H9 (cell line): ENCODE data around the gene PROX1. TPM values are rescaled to one million over a fixed set of nuclear protein-coding genes. Genes with fewer than 3 reads are reported as not detected.

Experiments used
- DNase-seq: peaks from one replicate; pipeline ENCODE4 v3.0.0-alpha.2; 2017
- H2AFZ ChIP-seq: one replicate; pipeline ENCODE4 v1.6.1; 2013; ENCODE audit warnings: mild to moderate bottlenecking, low read length, control low read depth, moderate library complexity
- H2AK5ac ChIP-seq: 2 replicates; pipeline ENCODE4 v1.6.1; 2013; ENCODE audit warnings: low read length, control low read depth, mixed read lengths; ENCODE audit not compliant: insufficient read length
- H2BK120ac ChIP-seq: one replicate; pipeline ENCODE4 v1.6.1; 2013; ENCODE audit warnings: low read depth, mild to moderate bottlenecking, low read length, control low read depth, inconsistent platforms; ENCODE audit not compliant: poor library complexity, severe bottlenecking
- H2BK12ac ChIP-seq: 2 replicates; pipeline ENCODE4 v1.6.1; 2013; ENCODE audit warnings: low read length, control low read depth, mixed read lengths, low read depth; ENCODE audit not compliant: insufficient read length
- H2BK15ac ChIP-seq: 2 replicates; pipeline ENCODE4 v1.6.1; 2013; ENCODE audit warnings: low read depth, low read length, control low read depth
- H2BK20ac ChIP-seq: one replicate; pipeline ENCODE4 v1.6.1; 2013; ENCODE audit warnings: low read depth, mild to moderate bottlenecking, low read length, control low read depth, inconsistent platforms; ENCODE audit not compliant: poor library complexity, severe bottlenecking
- H2BK5ac ChIP-seq: 2 replicates; pipeline ENCODE4 v1.6.1; 2013; ENCODE audit warnings: low read length, control low read depth, mixed read lengths; ENCODE audit not compliant: insufficient read length
- H3K14ac ChIP-seq: 2 replicates; pipeline ENCODE4 v1.6.1; 2013; ENCODE audit warnings: low read length, control low read depth; ENCODE audit not compliant: insufficient read depth
- H3K18ac ChIP-seq: 2 replicates; pipeline ENCODE4 v1.6.1; 2013; ENCODE audit warnings: low read depth, mild to moderate bottlenecking, mixed read lengths, low read length, control low read depth; ENCODE audit not compliant: insufficient read length
- H3K23ac ChIP-seq: 2 replicates; pipeline ENCODE4 v1.6.1; 2013; ENCODE audit warnings: low read length, control low read depth, mixed read lengths, low read depth; ENCODE audit not compliant: insufficient read length
- H3K23me2 ChIP-seq: 2 replicates; pipeline ENCODE4 v1.6.1; 2013; ENCODE audit warnings: low read depth, mild to moderate bottlenecking, mixed read lengths, low read length, control low read depth; ENCODE audit not compliant: insufficient read length, poor library complexity, severe bottlenecking
- H3K27ac ChIP-seq: 2 replicates; pipeline ENCODE4 v1.5.1; 2013; ENCODE audit warnings: low read length, control low read depth, mixed read lengths, low read depth; ENCODE audit not compliant: insufficient read length
- H3K27me3 ChIP-seq: 2 replicates; pipeline ENCODE4 v1.6.1; 2013; ENCODE audit warnings: low read length, control low read depth, inconsistent platforms; ENCODE audit not compliant: insufficient read depth
- H3K4ac ChIP-seq: 2 replicates; pipeline ENCODE4 v1.6.1; 2013; ENCODE audit warnings: low read depth, mild to moderate bottlenecking, control low read depth, inconsistent platforms, low read length, moderate library complexity
- H3K4me1 ChIP-seq: 2 replicates; pipeline ENCODE4 v1.6.1; 2013; ENCODE audit warnings: low read length, control low read depth, inconsistent platforms; ENCODE audit not compliant: insufficient read depth
- H3K4me2 ChIP-seq: 2 replicates; pipeline ENCODE4 v1.6.1; 2013; ENCODE audit warnings: low read length, control low read depth, mixed read lengths; ENCODE audit not compliant: insufficient read length, insufficient read depth
- H3K56ac ChIP-seq: 2 replicates; pipeline ENCODE4 v1.6.1; 2013; ENCODE audit warnings: low read depth, mild to moderate bottlenecking, mixed read lengths, low read length, control low read depth; ENCODE audit not compliant: insufficient read length
- H3K79me1 ChIP-seq: 2 replicates; pipeline ENCODE4 v1.6.1; 2013; ENCODE audit warnings: low read depth, mild to moderate bottlenecking, moderate library complexity, low read length, control low read depth, inconsistent platforms; ENCODE audit not compliant: insufficient read depth, poor library complexity, severe bottlenecking
- H3K79me2 ChIP-seq: 2 replicates; pipeline ENCODE4 v1.6.1; 2013; ENCODE audit warnings: low read length, control low read depth, inconsistent platforms; ENCODE audit not compliant: insufficient read depth
- H3K9ac ChIP-seq: 2 replicates; pipeline ENCODE4 v1.6.1; 2013; ENCODE audit warnings: low read length, control low read depth, mixed read lengths; ENCODE audit not compliant: insufficient read length; ENCODE audit errors: extremely low read depth
- H3K9me3 ChIP-seq: one replicate; pipeline ENCODE4 v1.6.1; 2013; ENCODE audit warnings: low read depth, low read length, inconsistent platforms; ENCODE audit not compliant: control insufficient read depth
- H3T11ph ChIP-seq: one replicate; pipeline ENCODE4 v1.6.1; 2013; ENCODE audit warnings: mild to moderate bottlenecking, low read length, control low read depth, inconsistent platforms
- H4K20me1 ChIP-seq: one replicate; pipeline ENCODE4 v1.6.1; 2013; ENCODE audit not compliant: control insufficient read depth, insufficient read length, insufficient read depth
- H4K5ac ChIP-seq: 2 replicates; pipeline ENCODE4 v1.6.1; 2013; ENCODE audit warnings: low read depth, mild to moderate bottlenecking, mixed read lengths, low read length, control low read depth; ENCODE audit not compliant: insufficient read length
- H4K8ac ChIP-seq: replicated peaks from 2 replicates; pipeline ENCODE4 v1.6.1; 2013; ENCODE audit warnings: low read length, control low read depth, mixed read lengths, low read depth; ENCODE audit not compliant: insufficient read length
- H4K91ac ChIP-seq: 2 replicates; pipeline ENCODE4 v1.6.1; 2013; ENCODE audit warnings: low read depth, mild to moderate bottlenecking, moderate library complexity, mixed read lengths, low read length, control low read depth; ENCODE audit not compliant: insufficient read length
- H3K27ac Mint-ChIP-seq, 3 experiments: 2 replicates in 2 of 3; 3 replicates in 1 of 3; pipeline ENCODE4 v1.8.0; 2020 to 2021; ENCODE audit warnings: mixed read lengths in 3 of 3, mild to moderate bottlenecking in 1 of 3, moderate library complexity in 1 of 3
- H3K27me3 Mint-ChIP-seq: 2 replicates; pipeline ENCODE4 v1.8.0; 2021; ENCODE audit warnings: low read depth, mild to moderate bottlenecking, moderate library complexity, mixed read lengths
- H3K36me3 Mint-ChIP-seq, 3 experiments: 2 replicates in 2 of 3; 3 replicates in 1 of 3; pipeline ENCODE4 v1.8.0; 2020 to 2021; ENCODE audit warnings: low read depth in 3 of 3, mixed read lengths in 3 of 3; ENCODE audit not compliant: insufficient read depth in 1 of 3
- H3K4me1 Mint-ChIP-seq, 2 experiments: 2 replicates each; pipeline ENCODE4 v1.8.0; 2020; ENCODE audit warnings: mixed read lengths in 2 of 2
- H3K4me3 Mint-ChIP-seq, 2 experiments: 2 replicates in 1 of 2; 3 replicates in 1 of 2; pipeline ENCODE4 v1.8.0; 2020 to 2021; ENCODE audit warnings: mild to moderate bottlenecking in 2 of 2, mixed read lengths in 2 of 2, moderate library complexity in 1 of 2
- H3K9me3 Mint-ChIP-seq, 2 experiments: 2 replicates in 1 of 2; 3 replicates in 1 of 2; pipeline ENCODE4 v1.8.0; 2020; ENCODE audit warnings: mild to moderate bottlenecking in 2 of 2, mixed read lengths in 2 of 2, moderate library complexity in 1 of 2
- WGBS: extraction: QIAGEN DNeasy Blood & Tissue Kit; methylation state at CpG from one replicate; pipeline ENCODE4 v1.1.7; 2013; ENCODE audit warnings: missing lambda C conversion rate, low lambda C conversion rate, mixed read lengths; ENCODE audit not compliant: insufficient read length; ENCODE audit errors: extremely low coverage; 5-methylcytosine and 5-hydroxymethylcytosine counted together
- total RNA-seq: library from RNA; stranded (reverse); gene quantifications from 2 replicates; pipeline ENCODE4 v1.2.1, GENCODE V29; 2021
- TF ChIP-seq, protein P1 (sequence below): fragments of 200-600 bp; sonication (generic); conservative IDR thresholded peaks from 3 replicates; pipeline ENCODE4 v1.8.0; 2021; ENCODE audit warnings: antibody characterized with exemption, mild to moderate bottlenecking

PROX1 gene
- total RNA-seq, 1 experiment from 2014 or later: 0.72 TPM

DNA sequence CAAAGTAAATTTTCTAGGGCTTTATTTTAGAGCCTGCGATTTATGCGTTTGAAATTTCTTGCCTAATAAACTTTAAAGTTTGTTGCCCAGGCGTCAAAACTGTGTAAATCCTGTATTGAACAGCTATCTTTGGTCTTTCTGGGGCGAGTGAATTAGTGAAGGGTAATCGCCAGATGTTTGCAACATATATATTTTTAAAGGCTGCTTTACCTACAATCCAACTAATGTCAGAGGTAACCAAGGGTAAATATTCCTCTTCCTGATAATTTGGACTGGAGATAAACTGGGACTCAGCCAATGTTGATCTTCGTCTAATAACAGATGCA is 885 bp upstream of the PROX1 start:
- H3K4me3 Mint-ChIP-seq: peak overlapping the region; percentile 81 to 92
- Histone ChIP-seq H3K27ac (no peak overlapping the region), H3K4ac (no peak overlapping the region), H3K56ac (no peak overlapping the region), H3K79me1 (no peaks in the 10 kb centered on the region), H3K27me3 (peaks cover 57% of the 10 kb centered on the region), H3K14ac (no peak overlapping the region), H3K4me1 (no peaks in the 10 kb centered on the region), H2BK120ac (no peak overlapping the region), H4K91ac (no peak overlapping the region), H2AK5ac (no peak overlapping the region), H3K23me2 (peaks cover 41% of the 10 kb centered on the region), H3K4me2 (peak overlapping the region; percentile 56), H2BK20ac (no peak overlapping the region), H3K18ac (no peak overlapping the region), H2BK12ac (no peak overlapping the region), H2AFZ (no peak overlapping the region), H3K79me2 (no peaks in the 10 kb centered on the region), H4K20me1 (no peaks in the 10 kb centered on the region), H3K23ac (no peak overlapping the region), H3K9me3 (no peaks in the 10 kb centered on the region), H4K5ac (no peak overlapping the region), H3K9ac (no peak overlapping the region), H2BK5ac (no peak overlapping the region), H4K8ac (no peak overlapping the region), H3T11ph (no peak overlapping the region), H2BK15ac (no peak overlapping the region)
- TF ChIP-seq, protein P1, sequence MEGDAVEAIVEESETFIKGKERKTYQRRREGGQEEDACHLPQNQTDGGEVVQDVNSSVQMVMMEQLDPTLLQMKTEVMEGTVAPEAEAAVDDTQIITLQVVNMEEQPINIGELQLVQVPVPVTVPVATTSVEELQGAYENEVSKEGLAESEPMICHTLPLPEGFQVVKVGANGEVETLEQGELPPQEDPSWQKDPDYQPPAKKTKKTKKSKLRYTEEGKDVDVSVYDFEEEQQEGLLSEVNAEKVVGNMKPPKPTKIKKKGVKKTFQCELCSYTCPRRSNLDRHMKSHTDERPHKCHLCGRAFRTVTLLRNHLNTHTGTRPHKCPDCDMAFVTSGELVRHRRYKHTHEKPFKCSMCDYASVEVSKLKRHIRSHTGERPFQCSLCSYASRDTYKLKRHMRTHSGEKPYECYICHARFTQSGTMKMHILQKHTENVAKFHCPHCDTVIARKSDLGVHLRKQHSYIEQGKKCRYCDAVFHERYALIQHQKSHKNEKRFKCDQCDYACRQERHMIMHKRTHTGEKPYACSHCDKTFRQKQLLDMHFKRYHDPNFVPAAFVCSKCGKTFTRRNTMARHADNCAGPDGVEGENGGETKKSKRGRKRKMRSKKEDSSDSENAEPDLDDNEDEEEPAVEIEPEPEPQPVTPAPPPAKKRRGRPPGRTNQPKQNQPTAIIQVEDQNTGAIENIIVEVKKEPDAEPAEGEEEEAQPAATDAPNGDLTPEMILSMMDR: no peak
- H3K27ac Mint-ChIP-seq: no peak overlapping the region
- H3K9me3 Mint-ChIP-seq: no peaks in the 10 kb centered on the region; a peak in 1 of 5 replicates
- no peaks in the 10 kb centered on the region for H3K36me3 Mint-ChIP-seq
- peaks cover 59 to 68% of the 10 kb centered on the region in 2 experiments for H3K4me1 Mint-ChIP-seq
- peaks cover 98% of the 10 kb centered on the region for H3K27me3 Mint-ChIP-seq
- no peak for DNase-seq
- no CpG with 5 or more reads among the region's 6 CpGs for WGBS
